Measurements from ENCODE around the gene RIC8B. TPM values are rescaled to one million over a fixed set of nuclear protein-coding genes. Genes with fewer than 3 reads are reported as not detected.

Gene RIC8B
- total RNA-seq, 1 donor from 2014 or later: 16.7 TPM

DNA sequence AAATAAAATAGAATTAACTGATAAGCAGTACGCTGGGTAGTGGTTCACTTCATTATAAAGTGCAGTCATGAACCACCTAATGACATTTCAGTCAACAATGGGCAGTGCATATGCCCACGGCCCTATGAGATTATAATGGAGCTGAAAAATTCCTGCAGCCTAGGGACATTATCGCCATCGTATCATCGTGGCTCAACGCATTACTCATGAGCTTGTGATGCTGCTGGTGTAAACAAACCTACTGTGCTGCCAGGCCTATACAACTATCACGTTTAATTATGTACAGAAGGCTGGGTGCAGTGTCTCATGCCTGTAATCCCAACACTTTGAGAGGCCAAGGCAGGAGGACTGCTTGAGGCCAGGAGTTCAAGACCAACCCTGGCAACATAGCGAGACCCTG is 119.0 kb downstream of the RIC8B start:
- Histone ChIP-seq H3K4me1 (no peaks in the 10 kb centered on the region), H3K27ac (no peak overlapping the region), H3K4me3 (no peak overlapping the region), H3K27me3 (ENCODE audit: low read depth) (no peaks in the 10 kb centered on the region), H3K9me3 (no peaks in the 10 kb centered on the region), H3K36me3 (no peaks in the 10 kb centered on the region)
- TF ChIP-seq, protein P1, sequence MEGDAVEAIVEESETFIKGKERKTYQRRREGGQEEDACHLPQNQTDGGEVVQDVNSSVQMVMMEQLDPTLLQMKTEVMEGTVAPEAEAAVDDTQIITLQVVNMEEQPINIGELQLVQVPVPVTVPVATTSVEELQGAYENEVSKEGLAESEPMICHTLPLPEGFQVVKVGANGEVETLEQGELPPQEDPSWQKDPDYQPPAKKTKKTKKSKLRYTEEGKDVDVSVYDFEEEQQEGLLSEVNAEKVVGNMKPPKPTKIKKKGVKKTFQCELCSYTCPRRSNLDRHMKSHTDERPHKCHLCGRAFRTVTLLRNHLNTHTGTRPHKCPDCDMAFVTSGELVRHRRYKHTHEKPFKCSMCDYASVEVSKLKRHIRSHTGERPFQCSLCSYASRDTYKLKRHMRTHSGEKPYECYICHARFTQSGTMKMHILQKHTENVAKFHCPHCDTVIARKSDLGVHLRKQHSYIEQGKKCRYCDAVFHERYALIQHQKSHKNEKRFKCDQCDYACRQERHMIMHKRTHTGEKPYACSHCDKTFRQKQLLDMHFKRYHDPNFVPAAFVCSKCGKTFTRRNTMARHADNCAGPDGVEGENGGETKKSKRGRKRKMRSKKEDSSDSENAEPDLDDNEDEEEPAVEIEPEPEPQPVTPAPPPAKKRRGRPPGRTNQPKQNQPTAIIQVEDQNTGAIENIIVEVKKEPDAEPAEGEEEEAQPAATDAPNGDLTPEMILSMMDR (IDR thresholded peaks at IDR 0.05): no peak
- intact Hi-C loops (cut with DNase I): no loop called here
- DNase-seq (no peak), ATAC-seq (no peak)

DNA sequence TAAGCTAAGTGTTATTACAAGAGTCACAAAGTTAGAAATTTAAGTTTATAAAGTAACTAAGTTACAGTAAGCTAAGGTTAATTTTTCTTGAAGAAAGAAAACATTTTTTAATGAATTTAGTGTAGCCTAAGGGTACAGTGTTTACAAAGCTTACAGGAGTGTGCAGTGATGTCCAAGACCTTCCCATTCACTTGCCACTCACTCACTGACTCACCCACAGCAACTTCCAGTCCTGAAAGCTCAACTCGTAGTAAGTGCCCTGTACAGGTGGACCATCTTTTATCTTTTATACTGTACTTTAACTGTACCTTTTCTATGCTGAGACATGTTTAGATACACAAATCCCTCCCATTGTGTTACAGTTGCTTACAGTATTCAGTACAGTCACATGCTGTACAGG is 120.3 kb downstream of the RIC8B start:
- intact Hi-C loops (cut with DNase I): no loop called here
- H3K27ac ChIP-seq: no peak overlapping the region
- TF ChIP-seq, protein P1 (IDR thresholded peaks at IDR 0.05): no peak
- H3K27me3 ChIP-seq (ENCODE audit: low read depth): no peaks in the 10 kb centered on the region
- H3K4me1 ChIP-seq: no peaks in the 10 kb centered on the region
- H3K9me3 ChIP-seq: no peaks in the 10 kb centered on the region
- ATAC-seq (no peak), DNase-seq (no peak)
- H3K36me3 ChIP-seq: no peaks in the 10 kb centered on the region
- H3K4me3 ChIP-seq: no peak overlapping the region

DNA sequence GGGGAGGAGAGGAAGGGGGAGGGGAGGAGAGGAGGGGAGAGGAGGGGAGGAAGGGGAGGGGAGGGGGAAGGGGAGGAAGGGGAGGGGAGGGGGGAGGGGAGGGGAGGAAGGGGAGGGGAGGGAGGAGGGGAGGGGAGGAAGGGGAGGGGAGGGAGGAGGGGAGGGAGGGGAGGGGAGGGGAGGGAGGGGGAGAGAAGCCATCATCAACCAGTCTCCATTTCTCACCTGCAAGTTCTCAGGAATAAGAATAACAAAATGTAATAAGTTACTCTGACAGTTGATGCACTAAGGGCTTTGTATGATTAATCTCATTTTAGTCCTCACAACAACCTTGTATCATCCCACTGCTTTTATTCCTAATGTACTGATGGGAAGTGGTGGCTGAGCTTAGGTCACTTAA is 122.1 kb downstream of the RIC8B start:
- H3K36me3 ChIP-seq: no peaks in the 10 kb centered on the region
- H3K27ac ChIP-seq: no peak overlapping the region
- peaks cover 10% of the 10 kb centered on the region for H3K27me3 ChIP-seq (ENCODE audit: low read depth)
- H3K9me3 ChIP-seq: no peaks in the 10 kb centered on the region
- ATAC-seq (no peak), DNase-seq (no peak)
- TF ChIP-seq, protein P1 (IDR thresholded peaks at IDR 0.05): no peak
- intact Hi-C loops (cut with DNase I): no loop called here
- H3K4me1 ChIP-seq: no peaks in the 10 kb centered on the region
- H3K4me3 ChIP-seq: no peak overlapping the region

DNA sequence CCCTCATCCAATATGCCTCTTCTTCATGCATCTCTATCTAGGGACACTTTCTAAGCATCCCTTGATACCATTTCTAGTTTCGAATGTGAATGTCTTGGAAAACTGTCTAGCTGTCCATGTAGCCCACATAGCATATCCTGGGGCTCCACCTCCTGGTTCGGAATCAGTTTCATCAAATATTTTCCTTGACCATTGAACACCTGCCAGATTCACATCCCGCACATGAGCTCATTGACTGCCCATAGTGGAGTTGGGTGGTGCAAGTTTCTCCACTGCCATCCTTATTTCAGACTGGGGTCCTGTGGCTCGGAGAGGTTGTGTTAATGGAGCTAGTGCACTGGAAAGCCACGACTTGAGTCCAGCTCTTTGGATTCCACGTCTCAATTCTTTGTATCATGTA is 122.6 kb downstream of the RIC8B start:
- DNase-seq (no peak), ATAC-seq (no peak)
- Histone ChIP-seq H3K9me3 (no peaks in the 10 kb centered on the region), H3K27me3 (ENCODE audit: low read depth) (peaks cover 14% of the 10 kb centered on the region), H3K4me1 (no peaks in the 10 kb centered on the region), H3K27ac (no peak overlapping the region), H3K36me3 (no peaks in the 10 kb centered on the region), H3K4me3 (no peak overlapping the region)
- TF ChIP-seq, protein P1 (IDR thresholded peaks at IDR 0.05): no peak
- intact Hi-C loops (cut with DNase I): no loop called here

DNA sequence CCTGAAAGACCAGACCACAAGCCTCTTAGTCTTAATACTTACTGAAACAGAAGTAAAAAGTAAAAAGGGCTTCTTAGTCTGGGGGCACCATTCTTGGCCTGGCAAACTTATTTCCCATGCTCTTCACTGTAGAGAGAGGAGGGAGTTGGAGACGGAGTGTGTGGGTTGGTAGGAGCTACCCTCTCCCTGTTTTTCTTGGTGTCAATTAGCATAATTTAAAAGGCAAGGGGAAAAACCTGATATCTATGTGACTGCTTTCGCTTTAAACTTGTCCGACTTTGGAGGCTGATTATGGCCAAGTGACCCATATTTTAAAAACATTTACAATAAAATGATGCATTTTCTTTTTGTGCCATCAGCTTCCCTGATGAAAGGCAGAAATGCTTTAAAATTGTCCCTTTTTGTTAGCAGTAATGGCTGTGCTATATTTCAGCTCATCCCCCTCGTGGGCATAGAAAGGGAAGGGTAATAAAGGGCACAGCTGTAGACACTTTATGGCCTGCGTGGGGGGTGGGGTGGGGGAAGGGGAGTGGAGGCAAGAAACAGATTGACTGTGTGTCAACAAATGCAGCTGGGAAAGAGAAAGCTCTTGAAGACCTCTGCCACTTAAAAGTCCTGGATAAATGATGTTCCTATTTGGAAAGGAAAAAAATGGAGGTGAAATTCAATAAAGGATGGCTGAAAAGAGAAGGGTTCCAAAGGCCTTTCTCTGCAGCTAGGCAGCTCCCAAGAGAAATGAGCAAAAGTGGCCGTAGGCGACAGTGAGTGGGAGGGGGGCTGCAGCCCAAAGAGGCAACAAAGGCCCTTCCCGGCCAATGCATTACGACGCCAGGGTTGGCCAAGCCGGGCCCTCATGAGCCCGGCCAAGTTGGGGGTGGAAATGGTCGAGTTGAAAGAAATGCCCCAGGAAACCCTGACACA is 123.8 kb downstream of the RIC8B start:
- Histone ChIP-seq H3K27ac (no peak overlapping the region), H3K4me1 (no peaks in the 10 kb centered on the region), H3K36me3 (no peaks in the 10 kb centered on the region), H3K27me3 (ENCODE audit: low read depth) (peaks cover 15% of the 10 kb centered on the region), H3K9me3 (no peaks in the 10 kb centered on the region), H3K4me3 (no peak overlapping the region)
- TF ChIP-seq, protein P1 (IDR thresholded peaks at IDR 0.05): no peak
- DNase-seq (no peak), ATAC-seq (no peak)
- intact Hi-C loops (cut with DNase I): no loop called here
